ENCODE data around the gene BAG5.
"Not testable (repeated sequence)": the region's sequence is repeated elsewhere in the genome, so short reads cannot be mapped to it uniquely, and the experiment has no call there.

Gene BAG5

GRCh38 chr14:103562429-103563225 lies at the start of gene BAG5, which contains the start of gene COA8:
Gene BAG5 (minus strand): TSS chr14:103562657. CDS start chr14:103561164, 1,493 bp downstream.
Gene COA8 (plus strand): TSS chr14:103562960. CDS start chr14:103563002, 42 bp downstream.
- DNase-seq (ENCODE audit: low spot score), result peak; percentile 80

- no peak for DNase-seq (ENCODE audit: low spot score)
These were observed 48.8 kb upstream of the BAG5 start for GRCh38 chr14:103611215-103611614.

GRCh38 chr14:103609081-103609480 lies 46.6 kb upstream of the BAG5 start:
- not testable (repeated sequence) for DNase-seq (ENCODE audit: low spot score)

- DNase-seq (ENCODE audit: low spot score), result no peak
These were observed 45.4 kb upstream of the BAG5 start for GRCh38 chr14:103607822-103608221.

- DNase-seq (ENCODE audit: low spot score), result no peak
These were observed 44.7 kb upstream of the BAG5 start for GRCh38 chr14:103606963-103607668.

GRCh38 chr14:103604620-103605019 lies 42.2 kb upstream of the BAG5 start:
- no peak for DNase-seq (ENCODE audit: low spot score)

- DNase-seq (ENCODE audit: low spot score), result no peak
These were observed 38.0 kb upstream of the BAG5 start for GRCh38 chr14:103600503-103600902.

- DNase-seq (ENCODE audit: low spot score), result no peak
These were observed 35.3 kb upstream of the BAG5 start for GRCh38 chr14:103597623-103598377.

GRCh38 chr14:103594265-103594664 lies 31.8 kb upstream of the BAG5 start:
- no peak for DNase-seq (ENCODE audit: low spot score)

- no peak for DNase-seq (ENCODE audit: low spot score)
These were observed 31.1 kb upstream of the BAG5 start for GRCh38 chr14:103593577-103593976.

- DNase-seq (ENCODE audit: low spot score), result peak; percentile 1
These were observed 22.0 kb upstream of the BAG5 start for GRCh38 chr14:103584326-103584915.

- peak; percentile 0 for DNase-seq (ENCODE audit: low spot score)
These were observed 19.7 kb upstream of the BAG5 start for GRCh38 chr14:103581954-103582703.

GRCh38 chr14:103581206-103581605 lies 18.7 kb upstream of the BAG5 start:
- DNase-seq (ENCODE audit: low spot score), result peak; percentile 0

GRCh38 chr14:103578401-103579075 lies 16.1 kb upstream of the BAG5 start:
- DNase-seq (ENCODE audit: low spot score), result no peak

GRCh38 chr14:103576371-103577024 lies 14.0 kb upstream of the BAG5 start:
- no peak for DNase-seq (ENCODE audit: low spot score)

- no peak for DNase-seq (ENCODE audit: low spot score)
These were observed 12.3 kb upstream of the BAG5 start for GRCh38 chr14:103574707-103575285.

- DNase-seq (ENCODE audit: low spot score), result no peak
These were observed 11.6 kb upstream of the BAG5 start for GRCh38 chr14:103574104-103574503.

GRCh38 chr14:103569408-103569807 lies 7.0 kb upstream of the BAG5 start:
- no peak for DNase-seq (ENCODE audit: low spot score)

- no peak for DNase-seq (ENCODE audit: low spot score)
These were observed 6.5 kb upstream of the BAG5 start for GRCh38 chr14:103568952-103569351.
